Breast epithelium (tissue), 4 donors: ENCODE data around the gene INSIG2. TPM values are rescaled to one million over a fixed set of nuclear protein-coding genes. Genes with fewer than 3 reads are reported as not detected.

Experiments used
- DNase-seq, 2 donors: peaks; one replicate each; pipeline ENCODE4 v3.0.0-alpha.2; 2019; ENCODE audit warnings: low spot score in 2 of 2
- H3K27ac ChIP-seq, 2 donors: fragments of 200-600 bp; sonication (generic) in 1 of 2; one replicate each; pipeline ENCODE4 v1.5.1; 2016 to 2019; ENCODE audit warnings: mild to moderate bottlenecking in 1 of 2
- H3K27me3 ChIP-seq, 2 donors: fragments of 200-600 bp; sonication (generic) in 1 of 2; one replicate each; pipeline versions ENCODE4 v1.5.1 to v1.6.0; 2017 to 2019; ENCODE audit warnings: control low read depth in 1 of 2, mild to moderate bottlenecking in 1 of 2
- H3K36me3 ChIP-seq: fragments of 200-600 bp; one replicate; pipeline ENCODE4 v1.5.1; 2019
- H3K4me1 ChIP-seq, 2 donors: fragments of 200-600 bp; sonication (generic); one replicate each; pipeline ENCODE4 v1.5.1; 2016 to 2019; ENCODE audit warnings: control low read depth in 1 of 2
- H3K4me3 ChIP-seq, 3 donors: fragments of 200-600 bp; sonication (generic); 1 replicate in 2 of 3; 2 replicates in 1 of 3; pipeline ENCODE4 v1.5.1; 2016 to 2019; ENCODE audit warnings: mild to moderate bottlenecking in 3 of 3, moderate library complexity in 2 of 3
- H3K9me3 ChIP-seq, 2 donors: fragments of 200-600 bp; sonication (generic) in 1 of 2; one replicate each; pipeline ENCODE4 v1.5.1; 2016 to 2019; ENCODE audit warnings: control low read depth in 1 of 2
- CTCF ChIP-seq, 3 donors: fragments of 450-650 bp; IDR thresholded peaks; one replicate each; pipeline ENCODE4 v1.5.1; 2016 to 2017; ENCODE audit warnings: antibody characterized with exemption in 3 of 3, mild to moderate bottlenecking in 3 of 3, moderate library complexity in 3 of 3
- POLR2A ChIP-seq: fragments of 450-650 bp; IDR thresholded peaks from one replicate; pipeline ENCODE4 v1.6.1; 2016; ENCODE audit warnings: antibody characterized with exemption, mild to moderate bottlenecking, moderate library complexity
- POLR2AphosphoS5 ChIP-seq, 3 donors: sonication (generic); formaldehyde crosslinking; IDR thresholded peaks; one replicate each; pipeline ENCODE4 v1.6.1; 2017; ENCODE audit warnings: antibody characterized with exemption in 3 of 3
- intact Hi-C: fragments of 100-400 bp; cut with DNase I; formaldehyde crosslinking; loops from one replicate; pipeline ENCODE4 v1.15.1; 2023; ENCODE audit warnings: low total_unique reads
- total RNA-seq, 3 donors: library from RNA; depleted of rRNA; stranded (reverse); fragments of >200 nt; gene quantifications; one replicate each; pipeline ENCODE4 v1.1.0, GENCODE V29; 2016

INSIG2 gene
- total RNA-seq, 3 donors from 2014 or later, result 13.1 to 30.9 (median 20.3) TPM

DNA sequence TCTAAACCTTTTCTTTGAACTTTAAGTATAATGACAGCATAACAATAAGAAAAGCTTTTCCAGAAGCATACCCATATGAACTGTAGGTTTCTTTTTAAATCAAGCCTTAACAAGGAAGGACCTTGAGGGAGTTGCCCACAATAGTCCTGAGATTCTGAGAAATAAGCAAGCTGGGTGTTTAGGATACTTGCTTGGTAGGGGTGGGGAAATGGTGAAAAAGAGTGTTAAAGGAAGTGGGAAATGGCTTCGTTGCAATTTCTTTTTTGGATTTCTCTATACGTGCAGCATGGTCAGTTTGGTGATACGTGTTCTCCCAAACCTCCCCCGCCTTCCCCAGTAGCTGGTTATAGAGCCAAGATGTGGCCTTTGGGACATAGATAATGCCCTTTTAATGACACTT is 17.2 kb downstream of the INSIG2 start:
- H3K36me3 ChIP-seq, result no peaks in the 10 kb centered on the region
- intact Hi-C loops, result loop anchor here (10.0 kb wide), 1 partner anchor 291 kb away; the partner anchor contains the start of gene DDX18

GRCh38 chr2:118106926-118107325 is 18.7 kb downstream of the INSIG2 start:
- H3K27me3 ChIP-seq, result no peaks in the 10 kb centered on the region
- no peak for DNase-seq
- no peaks in the 10 kb centered on the region for H3K36me3 ChIP-seq

More for the DNA sequence above, 17.2 kb downstream of the INSIG2 start:
- TF ChIP-seq POLR2AphosphoS5 (IDR thresholded peaks at IDR 0.05) (no peak), POLR2A (no peak), CTCF (IDR thresholded peaks at IDR 0.05) (no peak)
- Histone ChIP-seq H3K4me1 (no peaks in the 10 kb centered on the region), H3K4me3 (no peak overlapping the region), H3K27me3 (no peaks in the 10 kb centered on the region), H3K27ac (no peak overlapping the region), H3K9me3 (no peaks in the 10 kb centered on the region)
- no peak for DNase-seq

GRCh38 chr2:118110310-118110709 is 22.0 kb downstream of the INSIG2 start:
- no peak for DNase-seq
- Histone ChIP-seq H3K27ac (no peak overlapping the region), H3K27me3 (no peaks in the 10 kb centered on the region), H3K36me3 (no peaks in the 10 kb centered on the region), H3K4me1 (no peaks in the 10 kb centered on the region), H3K9me3 (no peaks in the 10 kb centered on the region), H3K4me3 (no peak overlapping the region)
- TF ChIP-seq POLR2A (no peak), CTCF (IDR thresholded peaks at IDR 0.05) (no peak), POLR2AphosphoS5 (IDR thresholded peaks at IDR 0.05) (no peak)
- intact Hi-C loops, result no loop called here

More at GRCh38 chr2:118106926-118107325, 18.7 kb downstream of the INSIG2 start:
- H3K4me1 ChIP-seq, result no peaks in the 10 kb centered on the region
- intact Hi-C loops, result loop anchor here (10.0 kb wide), 1 partner anchor 292 kb away; the partner anchor contains the start of gene DDX18
- H3K9me3 ChIP-seq, result no peaks in the 10 kb centered on the region
- no peak for TF ChIP-seq POLR2AphosphoS5 (IDR thresholded peaks at IDR 0.05)
- TF ChIP-seq POLR2A, result no peak
- no peak for TF ChIP-seq CTCF (IDR thresholded peaks at IDR 0.05)
- H3K27ac ChIP-seq, result no peak overlapping the region
- no peak overlapping the region for H3K4me3 ChIP-seq

GRCh38 chr2:118110991-118111390 is 22.7 kb downstream of the INSIG2 start:
- Histone ChIP-seq H3K4me3 (no peak overlapping the region), H3K27ac (no peak overlapping the region), H3K36me3 (no peaks in the 10 kb centered on the region), H3K4me1 (no peaks in the 10 kb centered on the region), H3K27me3 (no peaks in the 10 kb centered on the region), H3K9me3 (no peaks in the 10 kb centered on the region)
- intact Hi-C loops, result no loop called here
- TF ChIP-seq POLR2A, result no peak
- no peak for TF ChIP-seq POLR2AphosphoS5 (IDR thresholded peaks at IDR 0.05)
- no peak for TF ChIP-seq CTCF (IDR thresholded peaks at IDR 0.05)
- DNase-seq, result no peak

GRCh38 chr2:118112771-118113334 is 24.6 kb downstream of the INSIG2 start:
- no peaks in the 10 kb centered on the region for H3K9me3 ChIP-seq
- H3K36me3 ChIP-seq, result no peaks in the 10 kb centered on the region
- no peak overlapping the region for H3K4me3 ChIP-seq
- no peaks in the 10 kb centered on the region for H3K27me3 ChIP-seq
- intact Hi-C loops, result no loop called here
- DNase-seq, result no peak
- TF ChIP-seq POLR2A (no peak), CTCF (IDR thresholded peaks at IDR 0.05) (no peak), POLR2AphosphoS5 (IDR thresholded peaks at IDR 0.05) (no peak)
- H3K4me1 ChIP-seq, result no peaks in the 10 kb centered on the region
- H3K27ac ChIP-seq, result no peak overlapping the region
